HG03565 (cell line): ENCODE results near the gene WARS2.
"Not testable (repeated sequence)": the region's sequence is repeated elsewhere in the genome, so short reads cannot be mapped to it uniquely, and the experiment has no call there.

Experiments used
- ATAC-seq: cut with Tn5 transposase; IDR thresholded peaks from one replicate; pipeline ENCODE4 v1.9.1; 2021; ENCODE audit warnings: mild to moderate bottlenecking, moderate library complexity; ENCODE audit not compliant: unreplicated experiment

Gene WARS2

DNA sequence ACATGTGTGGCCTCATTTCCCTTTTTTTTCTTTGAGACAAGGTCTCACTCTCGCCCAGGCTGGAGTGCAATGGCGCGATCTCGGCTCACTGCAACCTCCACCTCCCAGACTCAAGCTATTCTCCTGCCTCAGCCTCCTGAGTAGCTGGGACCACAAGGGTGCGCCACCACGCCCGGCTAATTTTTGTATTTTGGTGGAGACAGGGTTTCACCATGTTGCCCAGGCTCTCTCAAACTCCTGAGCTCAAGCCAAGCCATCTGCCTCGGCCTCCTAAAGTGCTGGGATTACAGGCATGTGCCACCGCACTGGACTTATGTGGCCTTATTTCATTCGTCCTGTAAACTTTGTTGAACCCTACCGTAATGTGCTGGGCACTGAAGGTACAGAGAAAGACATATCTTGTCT lies 569 bp upstream of the WARS2 start:
- no peak for ATAC-seq

DNA sequence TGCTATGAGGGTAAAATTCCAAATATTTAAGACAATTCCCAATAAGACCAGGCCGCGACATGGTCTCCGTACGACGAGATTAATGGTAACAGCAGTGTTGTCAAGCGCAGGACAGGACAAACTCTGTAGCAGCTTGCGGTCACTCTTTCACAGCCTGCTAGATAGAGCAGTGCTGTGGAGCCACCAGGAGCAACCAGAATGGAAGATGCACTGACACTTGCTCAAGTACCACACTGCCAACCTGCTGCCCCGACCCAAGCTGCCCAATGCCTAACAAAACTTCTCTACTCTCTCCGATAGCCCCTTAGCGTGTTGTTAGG lies 636 bp downstream of the WARS2 start:
- peak; percentile 19 for ATAC-seq

DNA sequence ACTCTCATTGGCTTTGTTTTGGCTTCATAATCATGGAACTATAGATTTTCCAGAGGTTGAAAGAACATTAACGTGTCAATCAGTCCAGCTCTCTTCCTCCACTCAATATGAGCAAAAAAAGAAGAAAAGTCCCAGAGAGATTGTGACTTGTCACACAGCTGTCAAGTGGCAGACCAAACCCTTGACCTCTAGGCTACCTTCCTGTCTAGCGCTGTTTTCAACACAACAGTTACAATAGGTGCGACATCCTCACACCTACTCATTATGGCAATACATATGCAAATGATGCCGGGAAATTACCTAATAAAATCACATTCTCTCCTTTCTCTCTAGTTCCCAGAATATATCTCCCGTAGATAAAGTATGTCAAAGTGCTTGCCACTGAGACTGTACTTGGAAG lies 1.1 kb downstream of the WARS2 start:
- ATAC-seq, result peak; percentile 44

DNA sequence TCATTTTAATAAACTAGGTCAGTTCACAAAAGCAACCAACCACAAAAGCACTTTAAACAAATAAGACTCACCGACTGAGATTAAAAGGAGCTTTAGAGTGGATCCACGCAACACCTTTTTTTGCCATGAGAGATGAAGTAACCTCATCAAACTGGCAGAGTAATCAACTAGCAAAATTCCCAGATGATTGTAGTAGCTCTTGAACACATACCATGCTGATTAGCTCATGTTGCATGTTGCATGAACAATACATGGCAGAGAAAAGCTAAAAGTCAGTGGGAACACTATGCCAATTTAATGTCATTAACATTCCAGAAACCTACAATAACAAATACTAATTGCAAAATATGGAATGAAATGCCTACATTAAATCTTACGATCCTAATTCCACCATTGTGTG lies 4.1 kb downstream of the WARS2 start:
- ATAC-seq, result no peak

DNA sequence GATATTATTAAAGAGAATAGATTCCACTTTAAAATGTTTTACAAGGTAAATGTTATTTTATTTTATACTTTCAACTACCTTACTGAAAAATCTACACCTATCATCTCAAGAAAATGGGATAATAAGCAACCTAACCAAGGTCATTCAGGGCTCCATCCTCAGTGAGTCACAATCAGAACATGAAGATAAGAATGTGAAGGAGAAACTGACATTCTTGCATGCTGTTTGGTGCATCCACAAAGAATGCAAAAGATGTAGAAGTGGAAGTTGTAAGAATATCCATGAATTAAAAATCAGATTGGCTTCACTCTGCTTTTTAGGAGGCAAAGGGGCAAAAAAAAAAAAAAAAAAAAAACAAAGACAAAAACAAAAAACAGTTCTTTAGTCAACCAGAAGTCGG lies 6.5 kb downstream of the WARS2 start:
- ATAC-seq, result no peak

DNA sequence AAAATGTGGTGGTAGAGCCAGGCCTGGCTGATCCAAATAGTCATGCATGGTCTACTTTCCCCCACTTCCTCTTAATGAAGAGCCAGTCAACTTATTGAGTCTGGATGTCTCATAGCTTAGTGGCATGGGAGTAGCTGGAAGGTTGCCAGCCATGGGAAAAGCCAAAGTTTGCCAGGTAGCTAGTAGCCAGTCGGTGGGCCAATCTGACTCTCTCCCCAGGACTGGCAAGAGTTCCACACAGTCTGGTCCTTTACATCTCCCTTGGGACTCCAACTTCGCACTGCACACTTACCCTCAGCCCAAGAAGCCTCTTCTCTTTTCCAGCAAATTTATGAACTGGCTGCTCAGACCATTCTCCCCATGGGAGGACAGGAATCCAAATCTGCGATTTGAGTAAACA lies 8.3 kb downstream of the WARS2 start:
- ATAC-seq, result no peak

DNA sequence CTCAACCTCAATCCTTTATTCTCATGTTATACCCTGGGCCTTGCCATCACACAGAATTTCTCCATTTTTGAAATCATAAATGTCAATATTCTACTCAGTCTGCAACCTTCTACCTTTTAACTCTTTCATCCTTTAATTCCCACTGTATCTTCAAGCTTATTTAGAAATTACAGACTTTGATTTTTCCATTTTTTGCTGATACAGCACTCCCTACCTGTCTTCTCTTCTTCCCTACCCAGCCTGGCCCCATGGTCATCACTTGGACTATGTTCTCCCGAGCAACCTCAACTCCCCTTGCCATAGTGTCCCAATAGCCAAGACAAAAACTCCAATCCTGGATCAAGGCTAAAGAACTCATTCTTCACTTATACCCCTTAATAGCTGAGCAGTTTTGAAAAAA lies 14.6 kb downstream of the WARS2 start:
- ATAC-seq, result no peak

DNA sequence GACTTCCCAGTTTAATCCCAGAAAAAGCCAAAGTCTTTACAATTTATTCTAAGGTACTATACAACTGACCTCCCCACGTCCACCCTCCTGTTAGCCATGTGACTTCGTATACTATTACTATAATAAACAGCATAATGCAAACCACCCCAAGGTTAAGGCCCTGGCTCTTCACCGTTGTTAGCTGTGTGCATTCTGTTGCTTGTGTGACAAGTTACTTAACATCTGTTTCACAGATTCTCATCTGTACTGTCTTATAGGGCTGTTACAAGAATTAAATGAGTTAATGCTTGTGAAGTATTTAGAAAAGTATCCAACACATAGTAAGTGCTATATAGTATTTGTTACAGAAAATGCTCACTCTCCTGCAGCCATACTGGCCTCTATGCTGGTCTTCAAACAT lies 15.7 kb downstream of the WARS2 start:
- no peak for ATAC-seq

DNA sequence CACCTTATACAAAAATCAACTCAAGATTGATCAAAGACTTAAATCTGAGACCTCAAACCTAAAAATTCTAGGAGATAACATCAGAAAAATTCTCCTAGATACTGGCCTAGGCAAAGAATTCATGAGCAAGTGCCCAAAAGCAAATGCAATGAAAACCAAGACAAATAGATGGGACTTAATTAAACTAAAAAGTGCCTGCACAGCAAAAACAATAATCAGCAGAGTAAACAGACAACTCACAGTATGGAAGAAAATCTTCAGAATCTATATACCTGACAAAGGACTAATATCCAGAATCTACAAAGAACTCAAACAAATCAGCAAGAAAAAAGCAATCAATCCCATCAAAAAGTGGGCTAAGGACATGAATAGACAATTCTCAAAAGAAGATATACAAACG lies 18.6 kb downstream of the WARS2 start:
- not testable (repeated sequence) for ATAC-seq

DNA sequence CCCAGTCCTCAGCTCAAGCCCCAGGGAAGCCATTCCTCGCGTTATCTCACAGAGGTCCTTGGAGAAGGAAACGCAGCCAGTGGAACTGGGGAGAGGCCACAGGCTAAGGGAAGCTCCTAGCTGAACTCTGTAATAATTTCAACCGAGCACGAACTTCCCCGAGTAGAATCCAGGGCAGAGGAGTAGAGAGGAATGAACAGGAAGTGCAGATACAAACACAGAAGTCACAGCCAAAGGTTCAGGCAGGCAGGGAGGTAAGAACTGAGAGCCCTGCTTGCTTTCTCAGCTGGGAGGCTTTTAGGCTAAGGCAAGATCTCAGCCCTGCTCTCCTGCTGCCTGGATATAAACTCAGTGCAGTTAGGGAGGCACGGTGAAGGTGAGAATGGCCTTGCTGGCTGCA lies 23.7 kb downstream of the WARS2 start:
- ATAC-seq, result no peak

DNA sequence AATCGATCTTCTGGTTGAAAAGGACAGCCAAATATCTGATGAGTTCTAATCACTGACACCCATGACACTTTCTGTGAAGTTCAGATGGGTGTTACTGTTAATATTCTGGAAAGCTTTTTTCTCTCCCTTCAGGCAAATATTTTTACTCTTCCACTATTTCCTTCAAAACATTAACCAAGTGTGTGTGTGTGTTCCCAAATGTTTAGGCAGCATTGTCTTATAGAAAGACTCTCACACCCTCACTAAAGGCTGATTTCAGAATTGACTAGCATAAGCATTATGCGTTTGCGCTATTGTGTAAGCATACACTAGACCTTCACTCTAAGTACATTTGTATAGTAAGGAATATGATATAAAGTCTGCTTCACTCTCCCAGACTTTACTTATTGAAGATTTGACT lies 24.7 kb downstream of the WARS2 start:
- no peak for ATAC-seq

DNA sequence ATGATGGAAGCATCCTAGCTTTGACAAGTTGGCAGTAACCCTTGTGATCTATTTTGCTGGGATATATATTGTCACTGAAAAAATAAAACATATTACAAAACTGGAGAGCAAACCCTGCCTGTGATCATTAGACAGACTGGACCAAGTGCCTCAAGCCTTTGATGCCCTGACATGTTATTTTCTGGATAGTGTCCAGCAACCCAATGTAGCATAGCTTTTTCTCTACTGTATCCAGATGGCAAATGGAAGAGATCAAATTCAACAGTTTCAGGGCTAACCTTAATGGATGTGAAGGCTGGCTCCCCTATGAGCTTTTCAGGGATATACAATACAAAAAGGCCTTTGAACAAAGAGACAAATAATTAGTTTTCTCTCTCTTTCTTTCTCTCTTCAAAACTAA lies 25.1 kb downstream of the WARS2 start:
- ATAC-seq, result no peak

DNA sequence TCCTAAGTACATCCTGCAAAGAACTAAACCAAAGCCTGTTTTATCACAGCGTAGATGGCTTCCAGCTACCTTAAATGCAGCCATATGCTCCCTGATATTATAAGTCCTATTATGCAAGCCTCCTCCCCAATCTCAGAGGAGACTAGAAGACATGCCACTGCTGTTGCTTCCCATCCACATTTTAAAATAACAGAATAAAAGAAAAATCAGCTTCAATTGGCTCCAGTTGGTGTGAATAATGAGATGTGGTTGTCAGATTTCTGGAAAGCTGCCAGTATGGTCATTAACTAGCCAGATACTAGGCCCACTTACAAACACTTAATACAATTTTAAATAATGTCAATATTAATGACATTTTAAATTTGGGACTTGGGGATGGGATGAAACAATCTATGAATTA lies 25.7 kb downstream of the WARS2 start:
- ATAC-seq, result no peak

DNA sequence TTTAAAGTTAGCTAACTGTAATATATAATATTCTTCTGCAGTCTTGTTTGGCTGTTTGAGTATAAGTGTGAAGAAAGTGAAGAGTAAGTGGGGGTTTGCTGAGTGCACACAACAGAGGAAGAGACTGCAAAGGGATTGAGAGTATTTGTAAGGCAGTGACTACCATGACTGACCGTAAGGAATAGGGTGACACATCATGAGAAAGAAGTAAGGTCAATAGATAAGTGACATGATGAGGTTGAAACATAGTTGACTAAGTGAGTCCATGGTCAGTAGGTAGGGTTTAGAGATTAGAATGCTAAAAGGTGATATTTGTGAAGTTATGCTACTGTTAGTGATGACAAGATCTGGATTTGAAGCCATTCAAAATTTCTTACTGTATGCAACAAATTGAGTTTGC lies 27.7 kb downstream of the WARS2 start:
- no peak for ATAC-seq

DNA sequence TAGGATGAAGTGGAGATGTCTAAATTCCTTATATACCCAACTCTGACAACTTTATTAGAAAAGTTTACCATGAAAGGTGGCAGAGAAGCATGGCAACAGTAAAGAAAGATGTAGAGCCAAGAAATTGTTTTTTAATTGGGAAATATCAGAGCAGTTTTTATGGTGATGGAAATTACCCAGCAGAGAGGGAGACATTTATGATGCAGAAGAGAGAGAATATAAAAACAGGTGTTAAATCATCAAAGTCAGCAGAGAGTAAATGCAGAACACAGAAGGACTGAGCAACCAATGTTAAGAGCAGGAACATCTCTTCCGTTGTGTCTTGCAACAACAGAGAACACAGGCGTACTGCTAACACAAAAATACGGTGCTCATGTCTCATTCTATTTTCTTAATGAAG lies 28.2 kb downstream of the WARS2 start:
- ATAC-seq, result no peak

DNA sequence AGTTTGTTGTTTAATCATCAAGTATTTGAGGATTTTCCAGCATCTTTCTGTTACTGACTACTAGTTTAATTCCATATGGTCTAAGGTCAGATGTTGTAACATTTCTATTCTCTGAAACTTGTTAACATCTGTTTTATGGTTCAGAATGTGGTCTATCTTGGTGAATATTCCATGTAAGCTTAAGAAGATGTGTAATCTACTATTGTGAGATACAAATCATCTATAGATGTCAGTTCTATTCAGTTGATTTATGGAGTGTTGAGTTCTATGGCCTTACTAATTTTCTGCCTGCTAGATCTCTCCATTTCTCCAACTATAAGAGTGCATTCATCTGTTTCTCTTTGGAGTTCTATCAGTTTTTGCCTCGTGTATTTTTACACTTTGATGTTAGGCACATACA lies 31.5 kb downstream of the WARS2 start:
- no peak for ATAC-seq

DNA sequence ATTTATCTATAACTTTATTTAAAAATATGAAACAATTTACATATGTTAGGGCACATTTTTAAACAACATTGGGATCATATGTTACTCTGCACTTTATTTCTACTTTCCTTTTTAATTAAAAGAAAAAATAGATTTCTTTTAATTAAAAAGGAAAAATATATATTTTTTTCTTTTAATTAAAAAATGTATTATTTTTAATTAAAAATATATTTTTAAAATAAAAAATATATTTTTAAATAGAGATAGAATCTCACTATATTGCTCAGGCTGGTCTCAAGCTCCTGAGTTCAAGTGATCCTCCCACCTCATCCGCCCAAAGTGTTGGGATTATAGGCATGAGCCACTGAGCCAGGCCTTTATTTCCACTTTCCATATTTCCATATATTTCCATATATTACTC lies 36.7 kb downstream of the WARS2 start:
- ATAC-seq, result no peak

DNA sequence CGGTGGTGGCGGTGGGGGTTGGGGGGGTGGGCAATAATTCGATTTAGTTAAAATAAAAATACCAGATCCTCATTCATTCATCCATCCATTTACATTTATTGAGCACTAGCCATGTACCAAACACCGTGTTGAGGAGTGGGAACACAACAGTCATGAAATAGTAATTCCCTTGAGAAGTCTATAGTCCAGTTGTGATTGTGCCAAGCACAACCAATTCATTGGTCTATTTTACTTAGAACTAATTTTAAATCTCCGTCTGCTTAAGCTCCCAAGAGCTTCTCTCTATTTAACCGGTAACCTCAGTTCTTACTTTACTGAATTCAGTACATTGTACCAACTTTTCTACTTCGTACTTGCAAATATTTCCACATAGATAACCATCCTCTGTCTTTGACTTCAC lies 38.4 kb downstream of the WARS2 start:
- no peak for ATAC-seq

DNA sequence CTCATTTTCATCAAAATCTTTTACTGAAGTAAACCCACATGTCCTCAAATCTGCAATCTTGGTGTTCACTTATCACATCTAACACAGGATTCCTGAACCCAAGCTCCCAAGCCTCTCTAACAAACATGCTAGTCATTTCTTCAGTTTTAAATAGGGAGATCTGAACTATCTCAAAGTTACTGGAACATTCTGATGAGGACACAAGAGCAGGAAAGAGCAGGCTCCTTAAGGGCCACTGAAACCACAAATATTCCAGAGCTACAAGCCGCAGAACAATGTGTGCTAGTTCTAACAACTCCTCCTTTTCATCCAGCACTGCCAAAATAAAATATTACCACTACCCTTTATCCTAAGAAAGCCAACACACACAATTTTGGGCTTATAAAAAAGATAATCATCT lies 38.9 kb downstream of the WARS2 start:
- ATAC-seq, result no peak

DNA sequence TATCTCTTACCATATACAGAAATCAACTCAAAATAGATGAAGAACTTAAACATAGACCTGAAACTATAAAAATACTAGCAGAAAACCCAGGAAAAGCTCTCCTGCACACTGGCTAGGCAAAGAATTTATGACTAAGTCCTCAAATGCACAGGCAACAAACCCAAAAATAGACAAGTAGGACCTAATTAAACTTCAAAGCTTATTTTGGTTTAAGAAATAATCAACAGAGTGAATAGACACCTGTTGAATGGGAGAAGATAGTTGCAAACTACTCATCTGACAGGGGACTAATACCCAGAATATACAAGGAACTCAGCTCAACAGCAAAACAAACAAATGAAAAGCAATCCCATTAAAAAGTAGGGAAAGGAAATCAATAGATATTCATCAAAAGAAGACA lies 40.7 kb downstream of the WARS2 start:
- no peak for ATAC-seq

DNA sequence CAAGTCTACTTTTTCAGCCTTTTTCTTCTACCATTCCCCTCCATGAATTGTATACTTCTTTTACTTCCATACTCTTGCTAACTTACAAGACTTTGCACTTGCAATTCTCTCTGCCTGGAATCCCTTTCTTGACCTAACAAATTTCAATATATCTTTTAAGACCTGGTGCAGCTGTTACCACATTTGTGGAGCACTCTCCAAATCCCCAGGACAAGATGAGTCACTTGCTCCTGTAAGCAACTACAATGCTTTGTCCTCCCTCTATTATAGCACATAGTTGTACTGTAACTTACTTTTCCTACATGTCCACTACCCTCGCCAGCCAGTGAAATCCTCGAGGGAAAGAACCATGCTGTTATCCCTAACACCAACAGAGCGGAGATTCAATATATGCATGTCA lies 43.1 kb downstream of the WARS2 start:
- ATAC-seq, result no peak

DNA sequence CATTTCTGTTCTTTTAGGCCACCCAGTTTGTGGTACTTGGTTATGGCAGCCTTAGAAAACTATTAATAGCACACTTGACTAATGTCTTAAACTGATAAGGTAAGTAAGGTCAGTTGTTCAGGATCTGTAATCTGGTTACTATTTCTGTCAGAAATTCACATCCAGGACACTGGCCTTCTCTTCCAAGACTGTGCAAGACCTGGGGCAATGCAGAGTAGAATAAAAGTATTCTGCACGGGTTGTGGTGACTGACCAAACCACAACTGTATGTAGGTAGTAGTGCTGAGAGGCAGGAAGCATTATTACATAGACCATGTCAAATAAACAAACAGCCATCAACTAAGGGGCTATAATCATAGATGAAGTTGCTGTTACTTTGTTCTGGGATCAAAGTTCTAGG lies 46.7 kb downstream of the WARS2 start:
- no peak for ATAC-seq

DNA sequence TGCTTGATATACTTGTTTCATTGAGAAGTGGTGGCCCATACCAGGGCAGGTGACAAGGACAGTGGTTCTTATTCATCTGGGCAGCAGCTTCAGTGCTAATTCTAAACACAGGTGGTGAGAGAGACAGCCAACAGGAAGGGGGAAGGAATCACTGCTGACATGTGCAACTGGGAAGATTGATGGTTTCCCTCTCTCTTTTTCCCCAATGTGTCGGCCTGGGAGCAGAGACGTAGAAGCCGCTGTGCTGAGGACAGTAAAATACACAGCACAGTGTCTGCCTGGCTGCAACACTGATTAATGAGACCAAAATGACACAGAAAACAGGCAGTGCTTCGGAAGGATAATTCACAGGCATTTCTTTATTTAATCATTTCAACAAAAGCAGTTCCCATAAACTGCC lies 48.8 kb downstream of the WARS2 start:
- no peak for ATAC-seq

DNA sequence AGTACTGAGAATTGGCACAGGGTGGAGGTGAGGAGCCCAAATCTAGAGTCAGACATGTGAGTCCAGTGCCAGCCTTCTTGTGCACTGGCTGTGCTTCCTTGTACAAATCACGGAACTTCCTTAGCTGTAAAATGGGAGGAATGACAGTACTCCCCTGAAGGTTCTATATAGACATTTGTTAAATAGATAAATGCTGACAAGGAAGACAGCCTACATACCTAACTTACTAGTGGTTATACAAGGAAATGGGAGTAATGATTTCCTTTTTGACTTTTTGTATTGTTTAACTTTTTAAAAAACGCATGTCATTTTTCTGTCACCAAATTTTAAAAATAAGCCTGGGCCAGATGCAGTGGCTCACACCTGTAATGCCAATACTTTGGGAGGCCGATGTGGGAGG lies 50.2 kb downstream of the WARS2 start:
- no peak for ATAC-seq
